WERI-Rb-1 (cell line): Measurements from ENCODE around the gene SELENOO.
A peak's percentile ranks its signal among the peaks of the same experiment; 100 is the strongest.

ENCODE experiments used
- DNase-seq: peaks from one replicate; pipeline ENCODE4 v3.0.0-alpha.2; 2020
- H3K27ac ChIP-seq: fragments of 250-450 bp; sonication (Bioruptor Pico); 2 replicates; pipeline ENCODE4 v1.5.1; 2020; ENCODE audit warnings: mild to moderate bottlenecking, moderate library complexity
- H3K27me3 ChIP-seq: fragments of 250-450 bp; sonication (Bioruptor Pico); 2 replicates; pipeline ENCODE4 v1.5.1; 2021; ENCODE audit warnings: mild to moderate bottlenecking, low read depth, moderate library complexity; ENCODE audit not compliant: insufficient read depth, severe bottlenecking
- H3K36me3 ChIP-seq: fragments of 250-450 bp; sonication (Bioruptor Pico); 2 replicates; pipeline ENCODE4 v1.5.1; 2020; ENCODE audit warnings: mild to moderate bottlenecking, moderate library complexity
- H3K4me3 ChIP-seq: 2 replicates; pipeline ENCODE4 v1.5.1; 2011; ENCODE audit warnings: low read depth, mild to moderate bottlenecking, control low read depth, low read length
- H3K9me3 ChIP-seq: fragments of 250-450 bp; sonication (Bioruptor Pico); 2 replicates; pipeline ENCODE4 v1.5.1; 2021; ENCODE audit warnings: mild to moderate bottlenecking, moderate library complexity; ENCODE audit not compliant: severe bottlenecking
- TF ChIP-seq, protein P1 (sequence below): IDR thresholded peaks from 2 replicates; pipeline ENCODE4 v1.5.1; 2011; ENCODE audit warnings: low read depth, mild to moderate bottlenecking, control low read depth, inconsistent platforms, low read length

The SELENOO gene

DNA sequence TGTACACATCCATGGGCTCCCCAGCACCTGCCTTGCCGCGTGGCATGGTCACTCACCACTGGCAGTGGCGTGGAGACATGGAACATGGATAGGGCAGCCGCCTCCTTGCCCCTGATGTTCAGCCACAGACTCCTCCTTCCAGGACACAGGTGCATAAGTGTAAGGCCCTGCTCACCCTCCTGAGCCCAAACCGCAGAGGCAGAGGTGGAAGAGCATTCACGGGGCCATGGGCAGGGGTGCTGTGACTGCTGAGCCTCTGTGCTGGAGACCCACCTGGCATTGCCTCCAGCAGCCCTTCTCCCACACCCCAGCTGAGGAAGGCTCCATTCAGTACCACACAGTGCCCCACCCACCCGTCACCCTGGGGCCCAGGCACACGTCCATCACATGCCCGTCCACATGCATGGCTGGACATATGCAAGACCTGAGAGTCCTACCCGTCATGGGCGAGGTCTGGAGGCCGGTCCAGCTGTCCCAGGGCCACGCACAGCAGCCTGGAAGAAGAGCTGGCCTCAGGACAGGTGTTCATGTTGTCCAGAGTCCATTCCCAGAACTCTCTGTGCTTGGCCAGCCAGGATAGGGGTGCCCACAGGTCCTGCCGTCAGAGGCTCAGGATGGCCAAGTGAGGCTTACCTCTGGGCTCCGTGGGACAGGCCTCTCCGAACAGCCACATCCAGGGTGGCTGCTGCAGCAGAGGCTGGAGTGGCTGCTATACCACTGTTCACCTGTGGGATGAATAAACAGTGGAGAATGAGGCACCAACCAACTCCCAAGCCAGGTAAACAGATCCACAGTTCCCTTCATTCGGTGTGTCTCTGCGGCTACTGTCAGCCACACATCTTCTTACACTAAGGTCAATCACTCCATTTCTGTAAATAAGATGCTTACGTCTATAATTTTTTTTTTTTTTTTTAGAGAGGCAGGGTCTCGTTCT lies 45.7 kb downstream of the SELENOO start:
- Histone ChIP-seq H3K27ac (no peak overlapping the region), H3K9me3 (no peaks in the 10 kb centered on the region), H3K4me3 (no peak overlapping the region), H3K27me3 (no peaks in the 10 kb centered on the region), H3K36me3 (peaks cover 36% of the 10 kb centered on the region)
- no peak for DNase-seq
- TF ChIP-seq, protein P1, sequence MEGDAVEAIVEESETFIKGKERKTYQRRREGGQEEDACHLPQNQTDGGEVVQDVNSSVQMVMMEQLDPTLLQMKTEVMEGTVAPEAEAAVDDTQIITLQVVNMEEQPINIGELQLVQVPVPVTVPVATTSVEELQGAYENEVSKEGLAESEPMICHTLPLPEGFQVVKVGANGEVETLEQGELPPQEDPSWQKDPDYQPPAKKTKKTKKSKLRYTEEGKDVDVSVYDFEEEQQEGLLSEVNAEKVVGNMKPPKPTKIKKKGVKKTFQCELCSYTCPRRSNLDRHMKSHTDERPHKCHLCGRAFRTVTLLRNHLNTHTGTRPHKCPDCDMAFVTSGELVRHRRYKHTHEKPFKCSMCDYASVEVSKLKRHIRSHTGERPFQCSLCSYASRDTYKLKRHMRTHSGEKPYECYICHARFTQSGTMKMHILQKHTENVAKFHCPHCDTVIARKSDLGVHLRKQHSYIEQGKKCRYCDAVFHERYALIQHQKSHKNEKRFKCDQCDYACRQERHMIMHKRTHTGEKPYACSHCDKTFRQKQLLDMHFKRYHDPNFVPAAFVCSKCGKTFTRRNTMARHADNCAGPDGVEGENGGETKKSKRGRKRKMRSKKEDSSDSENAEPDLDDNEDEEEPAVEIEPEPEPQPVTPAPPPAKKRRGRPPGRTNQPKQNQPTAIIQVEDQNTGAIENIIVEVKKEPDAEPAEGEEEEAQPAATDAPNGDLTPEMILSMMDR: no peak

DNA sequence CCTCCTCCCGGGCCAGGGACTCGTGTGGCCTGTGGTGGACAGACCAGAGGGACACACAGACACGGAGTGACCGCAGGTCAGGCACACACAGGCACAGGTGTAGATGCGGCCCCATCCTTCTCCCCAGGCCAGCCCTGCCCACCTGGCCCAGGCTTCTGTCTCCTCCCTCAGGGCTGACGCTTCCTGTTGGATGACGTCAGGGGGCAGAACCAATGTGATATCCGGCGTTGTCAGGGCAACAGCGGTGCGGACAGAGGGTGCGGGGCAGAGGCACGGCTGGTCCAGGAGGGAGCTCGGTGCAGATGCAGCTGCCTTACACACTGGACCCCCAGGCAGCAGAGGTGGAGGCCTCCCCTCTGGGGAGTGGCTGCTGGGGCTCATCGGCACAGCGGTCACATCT lies 46.9 kb downstream of the SELENOO start:
- Histone ChIP-seq H3K4me3 (no peak overlapping the region), H3K27ac (no peak overlapping the region), H3K36me3 (peaks cover 36% of the 10 kb centered on the region), H3K9me3 (no peaks in the 10 kb centered on the region), H3K27me3 (no peaks in the 10 kb centered on the region)
- TF ChIP-seq, protein P1: no peak
- no peak for DNase-seq

DNA sequence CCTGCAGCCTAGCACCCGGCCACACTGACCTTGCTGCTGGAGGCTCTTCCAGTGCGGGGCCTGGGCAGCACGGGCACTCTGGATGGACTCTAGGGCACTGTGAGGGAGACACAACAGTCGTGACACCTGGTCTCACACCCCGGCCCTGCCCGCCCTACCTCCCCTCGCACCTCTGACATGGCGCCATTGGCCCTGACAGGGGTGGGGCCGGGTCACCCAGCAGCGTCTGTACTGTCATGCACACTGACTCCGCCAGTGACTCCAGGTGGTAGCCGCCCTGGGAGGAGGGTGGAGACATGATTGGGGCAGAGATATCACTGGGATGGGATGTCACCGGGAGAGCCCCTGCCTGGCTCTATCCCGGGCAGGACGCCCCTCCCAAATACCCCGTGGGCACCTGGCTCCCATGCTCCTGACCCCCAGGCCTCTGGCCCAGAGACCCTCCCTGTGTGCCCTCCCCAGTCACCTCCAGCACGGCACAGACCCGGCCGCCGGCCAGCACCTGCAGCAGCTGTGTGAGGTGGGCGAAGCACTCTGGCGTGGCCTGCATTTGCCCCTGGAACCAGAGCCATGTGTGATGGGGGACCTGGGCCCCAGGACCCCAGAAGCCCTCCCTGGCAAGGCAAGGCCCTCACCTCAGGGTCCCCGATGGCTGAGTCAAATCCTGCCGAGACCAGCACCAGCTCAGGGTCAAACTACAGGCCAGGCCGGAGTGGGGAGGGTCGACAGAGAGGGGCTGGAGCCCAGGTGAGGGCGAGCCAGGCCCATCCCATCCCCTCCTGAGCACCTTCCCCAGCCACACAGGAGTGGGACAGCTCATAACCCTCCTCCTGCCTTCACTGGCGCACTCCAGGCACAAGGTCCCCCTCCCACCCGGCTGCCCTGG lies 47.6 kb downstream of the SELENOO start:
- no peak for DNase-seq
- Histone ChIP-seq H3K4me3 (no peak overlapping the region), H3K27me3 (no peaks in the 10 kb centered on the region), H3K36me3 (peaks cover 39% of the 10 kb centered on the region), H3K9me3 (no peaks in the 10 kb centered on the region), H3K27ac (no peak overlapping the region)
- TF ChIP-seq, protein P1: no peak

DNA sequence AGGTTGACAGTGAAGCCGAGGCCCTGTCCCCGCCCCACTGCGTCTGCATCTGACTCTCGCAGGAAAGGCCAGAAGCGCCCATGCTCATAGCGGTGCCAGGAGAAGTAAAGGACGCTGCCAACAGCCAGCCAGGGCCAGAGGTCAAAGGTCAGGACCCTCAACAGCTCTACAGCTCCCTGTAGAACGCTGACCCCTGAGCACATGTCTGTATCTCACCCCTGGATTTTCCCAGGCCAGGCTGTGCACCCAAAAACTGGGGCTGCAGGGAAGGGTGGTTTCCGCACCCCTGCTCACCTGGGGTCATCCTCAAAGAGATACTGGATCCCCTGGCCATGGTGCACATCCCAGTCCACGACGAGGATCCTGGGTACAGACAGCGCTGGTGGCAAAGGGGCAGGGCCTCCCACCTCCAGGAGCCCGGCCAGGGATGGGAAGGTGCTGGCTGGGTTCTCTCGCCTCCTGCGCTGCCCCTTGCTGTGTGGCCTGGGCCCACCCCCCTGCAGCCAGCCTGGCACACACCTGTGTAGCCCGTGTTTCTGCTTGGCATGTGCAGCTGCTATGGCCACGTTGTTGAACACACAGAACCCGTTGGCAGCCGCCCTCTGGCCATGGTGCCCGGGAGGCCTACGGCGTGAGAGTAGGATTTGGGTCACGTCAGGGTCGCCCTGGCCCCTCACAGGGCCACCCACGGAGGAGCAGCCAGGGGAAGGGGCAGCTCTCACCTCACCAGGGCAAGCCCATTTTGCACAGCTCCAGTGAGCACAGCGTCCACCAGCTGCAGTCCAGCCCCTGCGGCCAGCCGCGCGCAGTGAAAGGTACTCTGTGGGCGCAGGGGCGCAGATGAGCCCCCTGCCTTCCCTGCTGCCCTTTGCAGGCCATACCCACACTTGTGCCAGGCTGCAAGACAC lies 48.8 kb downstream of the SELENOO start:
- Histone ChIP-seq H3K27ac (no peak overlapping the region), H3K4me3 (peak overlapping the region; percentile 70)
- TF ChIP-seq, protein P1: no peak

DNA sequence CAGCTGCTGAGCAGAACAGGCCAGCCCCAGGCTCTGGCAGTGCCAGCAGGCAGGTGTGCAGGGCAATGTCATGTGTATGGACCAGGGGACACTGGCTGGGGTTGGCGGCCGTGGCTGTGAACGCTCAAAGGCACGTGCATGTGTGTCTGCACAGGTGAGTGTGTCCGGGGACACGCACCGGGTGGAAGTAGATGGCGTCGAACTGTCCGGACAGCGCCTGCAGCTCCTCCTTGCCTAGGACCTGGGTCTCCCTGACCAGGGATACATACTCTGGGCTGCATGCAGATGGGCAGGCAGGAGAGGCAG lies 49.4 kb downstream of the SELENOO start:
- TF ChIP-seq, protein P1: no peak
- Histone ChIP-seq H3K4me3 (peak overlapping the region; percentile 70), H3K27me3 (no peaks in the 10 kb centered on the region), H3K27ac (peak overlapping the region; percentile 68), H3K36me3 (peaks cover 55% of the 10 kb centered on the region), H3K9me3 (no peaks in the 10 kb centered on the region)
- no peak for DNase-seq

More for the DNA sequence above, 48.8 kb downstream of the SELENOO start:
- Histone ChIP-seq H3K27me3 (no peaks in the 10 kb centered on the region), H3K9me3 (no peaks in the 10 kb centered on the region), H3K36me3 (peaks cover 49% of the 10 kb centered on the region)
- no peak for DNase-seq
